ENCODE data around the gene IPO9.

- TF ChIP-seq CTCF (conservative IDR thresholded peaks at IDR 0.05) = no peak
- TF ChIP-seq EZH2 (IDR thresholded peaks at IDR 0.05; ENCODE audit: low read depth) = no peak
These were observed 62.0 kb downstream of the IPO9 start for GRCh38 chr1:201890806-201891450.
